Peyer's patch (tissue), 4 donors: ENCODE results near the gene MRPL14.

Experiments used
- CTCF ChIP-seq, 6 experiments: fragments of 450-650 bp in 4 of 6; fragments of 200-600 bp in 2 of 6; sonication (generic) in 1 of 6; IDR thresholded peaks; one replicate each; pipeline ENCODE4 v1.5.1; 2017 to 2019; ENCODE audit warnings: antibody characterized with exemption in 6 of 6, mild to moderate bottlenecking in 3 of 6, moderate library complexity in 1 of 6
- POLR2A ChIP-seq, 2 donors: fragments of 450-650 bp; IDR thresholded peaks; one replicate each; pipeline ENCODE4 v1.5.1; 2017; ENCODE audit warnings: antibody characterized with exemption in 2 of 2, mild to moderate bottlenecking in 2 of 2, moderate library complexity in 2 of 2

- TF ChIP-seq CTCF (IDR thresholded peaks at IDR 0.05) (no peak), POLR2A (IDR thresholded peaks at IDR 0.05) (no peak)
Observed at GRCh38 chr6:44087623-44088022, 39.6 kb downstream of the MRPL14 start.
